GM18517 (cell line): ENCODE data around the gene CHMP2A.
"Not testable (repeated sequence)": the region's sequence is repeated elsewhere in the genome, so short reads cannot be mapped to it uniquely, and the experiment has no call there.

Experiments
- ATAC-seq: cut with Tn5 transposase; IDR thresholded peaks from one replicate; pipeline ENCODE4 v1.9.1; 2021; ENCODE audit warnings: mild to moderate bottlenecking, moderate library complexity; ENCODE audit not compliant: unreplicated experiment

The CHMP2A gene

GRCh38 chr19:58542641-58543372, 12.1 kb downstream of the CHMP2A start:
- not testable (repeated sequence) for ATAC-seq

GRCh38 chr19:58539169-58539559, 15.7 kb downstream of the CHMP2A start:
- ATAC-seq, result not testable (repeated sequence)

DNA sequence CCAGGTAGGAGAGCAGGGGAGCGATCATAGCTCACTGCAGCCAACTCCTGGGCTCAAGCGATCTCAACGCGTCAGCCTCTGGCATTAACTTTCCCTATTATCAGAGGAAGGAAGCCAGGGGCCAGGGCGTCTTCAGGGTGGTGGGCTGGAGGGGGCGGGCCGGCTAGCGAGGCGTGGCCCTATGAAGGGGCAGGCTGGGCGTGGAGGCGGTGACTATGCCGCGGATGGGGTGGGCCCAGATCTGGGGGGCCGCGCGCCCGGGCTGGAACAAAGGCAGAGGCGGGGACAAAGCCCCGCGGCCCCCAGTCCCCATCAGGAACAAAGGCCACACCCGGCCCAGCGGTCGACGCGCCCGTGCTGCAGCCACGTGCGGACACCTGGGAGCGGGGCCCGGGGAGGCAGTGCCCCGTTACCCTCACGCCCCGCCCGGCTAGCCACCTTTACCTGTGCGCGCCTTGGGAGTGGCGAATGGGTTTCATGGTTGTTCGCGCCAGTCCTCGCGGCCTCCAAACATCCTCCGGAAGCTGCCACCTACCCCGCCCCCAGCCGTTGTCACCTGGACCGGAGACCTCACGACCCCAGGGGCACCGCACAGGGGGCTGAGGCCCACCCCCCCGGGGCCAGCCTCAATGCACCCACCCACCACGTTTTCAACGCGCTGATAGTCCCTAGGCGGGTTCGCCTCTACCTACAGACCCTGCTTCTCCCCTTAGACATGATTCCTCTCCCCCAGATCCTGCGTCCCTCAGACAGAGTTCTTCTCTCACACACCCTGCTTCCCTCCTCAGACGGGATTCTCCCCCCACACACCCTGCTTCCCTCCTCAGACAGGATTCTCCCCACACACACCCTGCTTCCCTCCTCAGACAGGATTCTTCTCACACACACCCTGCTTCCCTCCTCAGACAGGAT, 16.4 kb downstream of the CHMP2A start:
- no peak for ATAC-seq

- no peak for ATAC-seq
Measured at GRCh38 chr19:58536852-58537798, 17.8 kb downstream of the CHMP2A start.

DNA sequence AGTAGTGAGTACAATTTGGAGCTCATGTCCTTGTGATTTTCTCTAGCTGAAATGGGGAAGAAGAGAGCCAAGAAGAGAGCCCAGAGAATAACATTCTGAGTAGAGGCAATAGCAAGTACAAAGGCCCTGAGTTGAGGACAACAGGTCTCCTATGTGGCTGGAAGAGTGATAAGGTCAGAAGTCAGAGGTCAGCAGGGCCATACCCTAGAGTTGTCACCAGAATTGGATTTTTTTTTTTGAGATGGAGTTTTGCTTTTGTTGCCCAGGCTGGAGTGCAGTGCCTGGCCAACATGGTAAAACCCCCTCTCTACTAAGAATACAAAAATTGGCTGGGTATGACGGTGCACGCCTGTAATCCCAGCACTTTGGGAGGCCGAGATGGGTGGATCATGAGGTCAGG, 19.0 kb downstream of the CHMP2A start:
- no peak for ATAC-seq

DNA sequence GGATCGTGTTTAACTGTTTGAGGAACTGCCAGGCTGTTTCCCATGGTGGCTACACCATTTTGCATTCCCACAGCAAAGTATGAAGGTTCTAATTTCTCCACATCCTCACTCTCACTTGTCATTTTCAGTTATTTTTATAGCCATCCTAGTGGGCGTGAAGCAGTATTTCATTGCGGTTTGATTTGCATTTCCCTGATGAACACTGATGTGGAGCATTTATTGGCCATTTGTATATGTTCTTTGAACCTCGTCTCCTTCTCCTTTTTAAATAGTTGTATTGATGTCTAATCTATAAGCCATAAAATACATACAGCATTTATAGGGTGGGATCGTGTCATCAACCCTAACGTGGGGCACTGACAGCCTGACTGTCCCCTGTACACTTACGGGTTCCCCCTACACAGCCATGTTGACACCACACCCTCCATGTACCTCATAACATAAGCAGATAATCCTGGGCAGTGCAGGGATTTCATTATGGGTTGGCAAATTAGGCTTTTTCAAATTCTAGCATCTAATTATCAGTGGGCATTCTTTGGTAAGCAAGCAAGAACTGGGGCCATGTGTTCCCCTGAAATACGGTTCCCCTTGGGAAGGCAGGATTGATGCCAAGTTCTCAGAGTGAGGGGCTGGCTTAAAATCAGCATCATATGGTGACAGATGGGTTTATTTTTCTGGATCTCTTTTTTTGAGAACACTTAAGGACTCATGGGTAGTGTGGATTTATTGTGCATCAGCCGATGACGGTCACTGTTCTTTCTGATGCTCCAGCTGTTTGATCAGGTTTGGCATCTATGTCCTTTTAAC, 23.7 kb downstream of the CHMP2A start:
- no peak for ATAC-seq

GRCh38 chr19:58529405-58529804, 25.5 kb downstream of the CHMP2A start:
- ATAC-seq, result no peak

GRCh38 chr19:58522709-58523108, 32.2 kb downstream of the CHMP2A start:
- ATAC-seq, result no peak

GRCh38 chr19:58521651-58522050, 33.3 kb downstream of the CHMP2A start:
- ATAC-seq, result no peak

DNA sequence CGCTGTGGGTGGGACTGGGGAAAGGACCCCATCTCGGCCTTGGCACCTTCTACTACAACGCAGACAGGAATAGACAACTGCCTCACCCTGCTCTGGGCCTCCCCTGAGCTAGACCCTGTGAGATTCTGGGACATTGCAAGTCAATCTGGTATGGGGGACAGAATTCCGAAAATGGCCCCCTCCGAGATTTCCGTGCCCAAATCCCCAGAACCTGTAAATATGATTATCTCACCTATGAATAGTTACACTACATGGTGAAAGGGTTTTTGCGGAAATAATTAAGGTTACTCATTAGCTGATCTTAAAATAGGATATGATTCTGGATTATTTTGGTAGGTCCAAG, 34.7 kb downstream of the CHMP2A start:
- no peak for ATAC-seq

DNA sequence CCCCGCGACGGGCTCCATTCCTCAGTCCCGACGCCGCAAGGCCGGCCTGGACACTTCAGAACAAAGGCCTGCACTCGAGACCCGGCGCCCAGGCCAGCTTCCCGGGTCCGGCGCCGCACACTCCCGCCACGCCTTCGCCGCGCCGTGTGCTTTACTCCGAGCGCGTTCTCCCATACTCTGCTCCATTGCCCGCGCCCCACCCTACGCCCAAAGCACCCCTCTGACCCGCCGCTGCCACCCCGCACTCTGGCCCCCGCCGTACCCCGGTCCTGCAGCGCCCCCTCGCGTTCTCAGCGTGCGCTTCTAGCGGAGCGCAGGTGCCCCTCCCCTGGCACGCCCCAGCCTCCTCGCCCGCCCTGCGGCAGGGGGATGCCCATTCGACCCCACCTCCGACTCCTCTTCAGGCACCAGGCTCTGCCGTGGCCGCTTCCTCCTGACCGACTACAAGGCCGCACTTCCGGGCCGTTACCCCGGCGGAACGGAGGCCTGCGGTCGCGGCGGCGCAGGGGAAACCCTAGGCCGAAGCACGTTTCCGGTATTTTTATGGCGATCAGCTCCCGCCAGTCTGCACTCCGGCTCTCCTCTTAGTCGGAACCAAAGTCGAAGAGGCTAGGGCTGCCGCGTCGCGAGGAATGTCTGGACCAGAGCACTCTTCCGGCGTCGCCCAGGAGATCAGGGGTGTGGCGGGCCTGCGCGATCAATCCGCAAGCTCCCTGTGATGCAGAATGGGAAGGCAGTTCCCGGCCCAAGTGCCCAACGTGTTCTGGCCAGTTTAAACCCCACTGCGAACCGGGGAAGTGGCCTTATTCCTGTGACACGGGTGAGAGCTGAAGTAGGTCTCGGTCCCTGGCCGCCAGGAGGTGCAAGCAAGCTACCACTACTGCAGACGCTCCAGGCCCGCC, 35.3 kb downstream of the CHMP2A start, which contains the start of gene ZBTB45:
Gene ZBTB45 (minus strand): TSS at position 456 of the 902 bp plus-strand sequence. CDS start 2,137 bp downstream, outside the sequence.
- peak; percentile 84 for ATAC-seq

GRCh38 chr19:58519087-58519354, 35.9 kb downstream of the CHMP2A start:
- no peak for ATAC-seq

DNA sequence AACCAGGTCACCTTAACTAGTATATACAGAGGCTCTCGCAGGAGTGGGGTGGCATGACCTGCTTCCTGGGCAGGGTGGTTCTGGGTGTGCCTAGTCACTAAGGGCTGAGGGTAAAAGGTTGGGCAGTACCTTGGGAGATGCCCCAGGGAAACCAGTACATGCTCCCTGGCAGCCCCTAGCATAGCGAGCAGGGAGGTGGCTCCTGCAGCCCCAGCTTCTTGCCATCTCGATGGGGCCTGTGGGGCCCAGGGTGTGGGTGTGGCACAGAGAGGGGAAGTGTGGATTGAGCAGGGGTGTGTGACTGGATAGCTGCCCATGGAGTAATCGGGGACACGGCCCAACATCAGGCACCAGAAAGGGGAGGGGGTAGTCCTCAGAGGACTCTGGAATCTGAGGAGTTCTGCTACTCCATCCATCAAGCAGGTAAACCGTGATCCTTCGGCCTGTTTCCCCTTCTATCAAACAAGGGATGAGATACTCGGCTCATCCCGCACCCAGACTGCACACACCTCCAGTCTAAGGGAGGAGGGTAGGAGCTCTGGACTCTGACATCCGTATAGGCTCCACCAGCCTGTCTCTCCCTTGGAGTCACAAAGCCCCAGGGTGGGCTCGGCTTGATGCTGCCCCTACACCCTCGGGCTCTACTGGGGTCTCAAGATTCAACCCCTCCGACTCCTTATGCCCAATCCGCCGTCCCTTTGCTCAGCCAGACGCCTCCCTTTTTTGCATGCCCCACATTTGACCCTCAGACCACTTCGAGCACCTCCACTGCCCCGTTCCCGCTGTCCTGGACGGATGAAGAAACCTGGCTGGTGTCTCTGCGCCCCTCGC, 36.4 kb downstream of the CHMP2A start:
- ATAC-seq, result no peak

DNA sequence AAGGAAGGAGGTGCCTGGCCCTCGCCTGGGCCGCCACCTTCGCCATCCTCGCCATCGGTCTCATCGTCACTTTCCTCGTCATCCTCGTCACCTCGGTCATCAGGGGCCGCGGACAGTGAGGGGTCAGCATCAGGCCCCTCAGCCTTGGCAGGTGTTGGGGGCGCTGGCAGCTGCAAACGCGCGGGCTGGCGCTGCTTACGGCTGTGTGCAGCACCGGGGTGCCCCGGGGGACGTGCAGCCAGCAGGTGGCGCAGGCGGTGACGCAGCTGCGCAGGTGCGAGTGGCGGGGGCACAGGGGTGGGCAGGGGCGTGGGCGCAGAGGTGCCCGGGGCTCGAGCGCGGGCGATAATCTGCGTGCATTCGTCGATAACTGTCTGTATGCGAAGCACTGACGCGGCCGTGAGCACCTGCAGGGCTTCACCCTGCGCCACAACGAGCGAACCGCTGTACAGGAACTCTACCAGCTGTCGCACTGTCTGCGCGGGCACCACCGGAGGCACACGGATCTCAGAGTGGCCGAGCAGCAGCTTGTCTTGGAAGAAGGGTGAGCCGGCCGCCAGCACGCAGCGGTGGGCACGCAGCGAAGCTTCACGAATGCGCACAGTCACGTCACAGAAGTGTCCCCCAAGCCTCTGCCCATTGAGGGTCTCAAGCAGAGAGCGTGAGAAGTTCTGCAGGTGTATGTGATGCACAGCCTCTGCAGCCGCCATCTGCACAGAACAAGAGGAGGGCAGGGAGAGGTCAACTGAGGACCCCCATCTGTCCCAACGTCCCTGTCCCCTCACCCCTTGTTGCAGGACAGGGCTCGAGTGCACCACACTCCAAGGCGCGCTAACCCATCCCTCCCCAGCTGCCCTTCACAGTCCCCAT, 37.7 kb downstream of the CHMP2A start:
- no peak for ATAC-seq

GRCh38 chr19:58516246-58516836, 38.6 kb downstream of the CHMP2A start:
- no peak for ATAC-seq

GRCh38 chr19:58515259-58515658, 39.6 kb downstream of the CHMP2A start:
- no peak for ATAC-seq

DNA sequence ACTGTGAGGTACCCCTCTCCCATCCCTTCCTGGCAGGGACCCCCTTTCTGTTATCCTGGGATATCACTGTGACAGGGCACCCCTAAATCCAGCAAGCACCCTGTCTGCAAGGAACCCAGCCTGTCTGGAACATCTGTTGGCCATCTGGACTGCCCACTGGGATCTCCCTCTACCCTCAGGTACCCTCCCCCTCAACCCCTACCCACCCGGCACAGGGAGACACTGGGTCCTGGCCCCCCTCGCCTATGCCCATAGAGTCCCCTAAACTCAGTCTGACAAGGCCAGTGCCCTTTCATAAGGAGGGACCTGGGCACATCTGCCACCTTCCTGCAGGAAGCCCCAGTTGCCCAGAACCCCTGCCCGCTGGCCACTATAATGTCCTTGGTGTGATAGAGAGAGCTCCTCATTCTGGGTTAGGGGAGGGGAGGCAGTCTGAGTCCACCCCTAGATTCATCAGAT, 40.3 kb downstream of the CHMP2A start:
- no peak for ATAC-seq
